GM12874 (cell line): Measurements from ENCODE around the gene DNAJC1.

Source experiments
- TF ChIP-seq, protein P1 (sequence below): IDR thresholded peaks from 2 replicates; pipeline ENCODE4 v1.5.1; 2011; ENCODE audit warnings: low read depth, mild to moderate bottlenecking, control low read depth, low read length, moderate library complexity; ENCODE audit not compliant: insufficient read depth

Gene DNAJC1

DNA sequence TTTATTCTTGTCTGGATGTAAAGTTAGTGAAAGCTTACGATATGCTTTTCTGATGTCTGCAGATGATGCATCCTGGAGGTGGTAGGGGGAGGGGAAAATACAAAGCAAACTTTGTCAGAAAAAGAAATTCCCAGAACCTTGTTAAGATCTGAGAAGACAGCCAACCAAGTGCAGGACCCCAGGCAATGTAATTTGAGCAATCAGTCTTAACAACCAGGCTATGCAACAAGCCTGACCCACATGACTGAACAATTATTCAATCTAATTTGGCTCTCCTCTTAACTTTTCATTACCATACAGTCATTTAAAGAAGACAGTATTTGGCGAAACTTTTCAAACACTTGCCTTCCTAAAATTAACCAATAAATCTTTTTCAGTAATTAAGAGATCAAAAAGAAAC is 74.5 kb downstream of the DNAJC1 start:
- TF ChIP-seq, protein P1, sequence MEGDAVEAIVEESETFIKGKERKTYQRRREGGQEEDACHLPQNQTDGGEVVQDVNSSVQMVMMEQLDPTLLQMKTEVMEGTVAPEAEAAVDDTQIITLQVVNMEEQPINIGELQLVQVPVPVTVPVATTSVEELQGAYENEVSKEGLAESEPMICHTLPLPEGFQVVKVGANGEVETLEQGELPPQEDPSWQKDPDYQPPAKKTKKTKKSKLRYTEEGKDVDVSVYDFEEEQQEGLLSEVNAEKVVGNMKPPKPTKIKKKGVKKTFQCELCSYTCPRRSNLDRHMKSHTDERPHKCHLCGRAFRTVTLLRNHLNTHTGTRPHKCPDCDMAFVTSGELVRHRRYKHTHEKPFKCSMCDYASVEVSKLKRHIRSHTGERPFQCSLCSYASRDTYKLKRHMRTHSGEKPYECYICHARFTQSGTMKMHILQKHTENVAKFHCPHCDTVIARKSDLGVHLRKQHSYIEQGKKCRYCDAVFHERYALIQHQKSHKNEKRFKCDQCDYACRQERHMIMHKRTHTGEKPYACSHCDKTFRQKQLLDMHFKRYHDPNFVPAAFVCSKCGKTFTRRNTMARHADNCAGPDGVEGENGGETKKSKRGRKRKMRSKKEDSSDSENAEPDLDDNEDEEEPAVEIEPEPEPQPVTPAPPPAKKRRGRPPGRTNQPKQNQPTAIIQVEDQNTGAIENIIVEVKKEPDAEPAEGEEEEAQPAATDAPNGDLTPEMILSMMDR, result no peak

DNA sequence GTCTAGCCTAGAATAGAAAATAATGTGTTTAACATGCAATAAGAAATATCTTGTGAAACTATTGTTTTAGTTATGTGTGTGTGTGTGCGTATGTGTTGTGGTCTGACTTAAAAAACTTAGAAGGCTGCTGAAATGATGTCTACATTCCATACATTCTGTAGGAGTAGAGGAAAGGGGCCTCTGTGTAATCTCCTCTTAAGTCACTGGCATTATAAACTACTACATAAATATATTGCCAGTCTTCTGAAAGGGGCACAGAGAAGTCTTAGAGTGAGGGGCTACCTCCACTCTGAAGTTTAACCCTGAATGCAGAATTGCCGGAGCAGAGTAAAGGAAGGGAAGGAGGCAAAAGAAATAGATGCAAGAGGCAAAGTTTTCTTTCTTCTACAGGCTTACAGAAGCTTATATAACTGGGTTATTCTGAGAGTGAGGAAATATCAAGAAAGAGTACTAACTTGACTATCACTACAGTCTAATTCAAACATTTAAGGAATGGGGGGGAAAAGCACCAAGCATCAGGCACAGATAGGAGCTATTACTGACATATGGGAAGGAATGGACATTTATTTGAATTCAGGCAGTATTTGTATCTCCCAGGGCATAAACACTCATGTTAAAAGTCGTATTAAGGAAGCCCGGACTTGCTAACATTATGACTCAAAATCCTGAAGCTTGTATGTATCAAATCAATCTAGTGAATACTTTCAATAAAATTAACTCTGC is 75.7 kb downstream of the DNAJC1 start:
- TF ChIP-seq, protein P1, result no peak

DNA sequence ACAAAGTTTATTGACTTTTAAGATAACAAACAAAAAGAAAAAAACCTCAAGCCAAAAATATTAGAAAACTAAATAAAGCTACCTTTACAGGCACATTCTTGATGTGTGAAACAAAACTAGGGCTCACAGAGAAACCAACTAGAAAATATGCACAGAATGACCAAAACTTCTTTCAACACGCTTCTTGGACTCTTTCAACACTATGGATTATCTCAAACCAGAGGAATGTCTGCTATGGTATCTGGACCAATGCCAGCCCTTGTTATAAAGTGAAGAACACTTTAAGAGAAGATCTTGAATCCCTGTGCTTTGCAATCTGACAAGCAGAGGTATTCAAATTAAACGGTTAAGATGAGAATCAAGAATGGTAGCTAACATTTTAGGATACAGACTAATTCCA is 76.6 kb downstream of the DNAJC1 start:
- TF ChIP-seq, protein P1, result no peak

DNA sequence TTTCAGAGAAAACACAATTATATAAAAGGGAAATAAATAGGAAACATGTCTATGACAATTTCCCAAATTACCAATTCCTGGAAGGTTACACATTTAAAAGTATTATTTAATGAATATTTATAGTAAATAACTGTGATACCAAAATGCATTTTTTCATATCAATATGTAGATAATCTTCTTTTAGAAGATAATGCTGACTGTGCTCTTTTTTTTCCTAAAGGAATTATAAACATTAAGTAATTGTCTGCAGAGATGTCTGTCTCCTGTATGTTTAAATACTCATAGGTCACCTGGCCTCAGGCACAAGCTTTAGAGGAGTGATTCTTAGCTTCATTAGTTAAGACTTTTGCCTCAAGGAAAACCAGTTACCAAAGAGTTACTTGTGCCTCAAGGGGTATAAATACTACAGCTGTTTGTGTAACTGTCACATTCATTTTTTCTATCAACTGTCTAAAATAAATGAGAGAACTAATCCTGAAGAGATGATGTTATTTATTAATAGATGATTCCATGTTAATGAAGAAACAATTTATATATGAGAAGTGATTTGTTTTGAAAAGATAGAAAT is 77.1 kb downstream of the DNAJC1 start:
- TF ChIP-seq, protein P1, result no peak

DNA sequence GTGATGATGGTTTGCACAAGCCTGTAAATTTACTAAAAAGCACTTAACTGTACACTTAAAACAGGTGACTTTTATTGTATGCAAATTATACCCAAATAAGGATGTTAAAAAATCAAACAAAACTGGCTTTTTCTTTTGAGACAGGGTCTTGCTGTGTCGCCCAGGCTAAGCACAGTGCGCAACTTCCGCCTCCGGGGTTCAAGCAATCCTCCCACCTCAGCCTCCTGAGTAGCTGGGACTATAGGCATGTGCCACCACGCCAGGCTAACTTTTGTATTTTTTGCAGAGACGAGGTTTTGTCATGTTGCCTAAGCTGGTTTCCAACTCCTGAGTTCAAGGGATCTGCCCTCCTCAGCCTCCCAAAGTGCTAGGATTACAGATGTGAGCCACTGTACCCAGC is 77.7 kb downstream of the DNAJC1 start:
- TF ChIP-seq, protein P1, result no peak

DNA sequence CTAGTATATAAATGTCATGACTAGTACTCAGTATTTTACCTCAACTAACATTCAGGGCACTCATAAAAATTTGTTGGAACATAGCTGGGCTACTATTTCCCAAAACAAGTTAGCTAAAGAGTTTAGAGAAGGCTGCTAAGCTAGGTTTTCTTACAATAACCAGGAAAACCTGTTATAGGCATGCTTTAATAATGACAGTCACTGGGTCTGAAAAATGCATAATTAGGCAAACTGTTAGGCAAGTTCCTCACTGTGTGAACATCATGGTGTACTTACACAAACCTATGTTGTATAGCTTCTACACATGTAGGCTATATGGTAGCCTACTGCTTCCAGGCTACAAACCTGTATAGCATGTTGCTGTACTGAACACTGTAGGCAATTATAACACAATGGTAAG is 79.0 kb downstream of the DNAJC1 start:
- TF ChIP-seq, protein P1, result no peak

DNA sequence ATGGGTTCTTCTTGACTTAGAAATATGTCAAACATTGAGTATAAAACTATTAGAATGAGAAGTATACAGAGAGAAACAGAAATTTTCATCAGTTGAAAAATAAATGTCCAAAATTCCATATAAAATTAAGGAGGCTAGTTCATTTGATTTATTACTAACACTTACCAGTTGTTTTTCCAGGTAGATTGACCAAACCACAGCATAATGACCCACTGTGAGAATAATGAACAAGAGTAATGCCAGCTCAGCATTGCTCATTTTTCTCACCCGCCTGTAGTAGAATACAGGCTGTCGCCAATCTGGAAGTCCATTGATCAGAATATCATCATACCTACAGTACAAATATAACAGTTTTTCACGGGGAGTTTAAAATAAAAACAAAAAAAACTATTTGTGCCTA is 82.9 kb downstream of the DNAJC1 start:
- TF ChIP-seq, protein P1, result no peak
